Measurements from ENCODE around the gene MCF2L.

MCF2L gene

GRCh38 chr13:112977525-112977924 lies 8.5 kb downstream of the MCF2L start:
- H3K4me3 Mint-ChIP-seq: no peak overlapping the region
- peaks cover under 1% of the 10 kb centered on the region for H3K27me3 Mint-ChIP-seq (ENCODE audit: low read depth)
- H3K9me3 Mint-ChIP-seq: no peaks in the 10 kb centered on the region

GRCh38 chr13:112978561-112979405 lies 9.8 kb downstream of the MCF2L start:
- H3K27ac Mint-ChIP-seq: no peak overlapping the region
- H3K4me1 Mint-ChIP-seq (ENCODE audit: low read depth): no peaks in the 10 kb centered on the region
- H3K9me3 Mint-ChIP-seq: no peaks in the 10 kb centered on the region
- no peak overlapping the region for H3K4me3 Mint-ChIP-seq
- no peaks in the 10 kb centered on the region for H3K36me3 Mint-ChIP-seq (ENCODE audit: low read depth)
- no peaks in the 10 kb centered on the region for H3K27me3 Mint-ChIP-seq (ENCODE audit: low read depth)

More at GRCh38 chr13:112977525-112977924, 8.5 kb downstream of the MCF2L start:
- no peaks in the 10 kb centered on the region for H3K4me1 Mint-ChIP-seq (ENCODE audit: low read depth)
- H3K36me3 Mint-ChIP-seq (ENCODE audit: low read depth): no peaks in the 10 kb centered on the region
- H3K27ac Mint-ChIP-seq: no peak overlapping the region

DNA sequence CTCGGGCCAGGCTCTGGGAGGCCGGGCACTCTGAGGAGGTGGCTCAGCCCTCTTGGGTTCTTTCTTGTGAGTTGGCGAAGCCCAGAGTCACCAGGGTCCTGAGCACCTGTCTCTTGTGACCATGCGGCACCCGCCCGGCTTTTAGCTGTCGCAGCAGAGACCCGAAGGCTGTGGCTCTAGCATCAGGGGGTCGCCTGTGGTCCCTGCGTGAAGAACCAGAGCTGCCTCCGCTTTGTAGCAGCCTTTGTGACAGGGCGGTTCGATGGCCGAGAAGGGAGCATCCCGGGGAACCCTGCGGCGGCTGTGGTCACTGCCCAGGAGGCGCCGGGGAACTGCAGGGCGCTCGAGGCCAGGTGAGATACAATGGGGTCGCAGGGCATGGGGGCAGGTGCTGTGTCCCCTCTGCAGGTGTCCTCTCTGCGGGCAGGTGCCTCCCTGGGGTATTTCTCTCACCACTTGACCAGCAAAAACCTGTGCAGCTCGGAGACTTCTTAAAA lies 10.4 kb downstream of the MCF2L start:
- no peaks in the 10 kb centered on the region for H3K36me3 Mint-ChIP-seq (ENCODE audit: low read depth)
- no peak overlapping the region for H3K4me3 Mint-ChIP-seq
- H3K27ac Mint-ChIP-seq: no peak overlapping the region
- no peaks in the 10 kb centered on the region for H3K27me3 Mint-ChIP-seq (ENCODE audit: low read depth)
- H3K9me3 Mint-ChIP-seq: no peaks in the 10 kb centered on the region
- H3K4me1 Mint-ChIP-seq (ENCODE audit: low read depth): no peaks in the 10 kb centered on the region

- Mint-ChIP-seq H3K36me3 (ENCODE audit: low read depth) (no peaks in the 10 kb centered on the region), H3K9me3 (no peaks in the 10 kb centered on the region), H3K4me3 (no peak overlapping the region), H3K27ac (no peak overlapping the region), H3K4me1 (ENCODE audit: low read depth) (no peaks in the 10 kb centered on the region), H3K27me3 (ENCODE audit: low read depth) (no peaks in the 10 kb centered on the region)
Observed at GRCh38 chr13:112980434-112980833, 11.4 kb downstream of the MCF2L start.

DNA sequence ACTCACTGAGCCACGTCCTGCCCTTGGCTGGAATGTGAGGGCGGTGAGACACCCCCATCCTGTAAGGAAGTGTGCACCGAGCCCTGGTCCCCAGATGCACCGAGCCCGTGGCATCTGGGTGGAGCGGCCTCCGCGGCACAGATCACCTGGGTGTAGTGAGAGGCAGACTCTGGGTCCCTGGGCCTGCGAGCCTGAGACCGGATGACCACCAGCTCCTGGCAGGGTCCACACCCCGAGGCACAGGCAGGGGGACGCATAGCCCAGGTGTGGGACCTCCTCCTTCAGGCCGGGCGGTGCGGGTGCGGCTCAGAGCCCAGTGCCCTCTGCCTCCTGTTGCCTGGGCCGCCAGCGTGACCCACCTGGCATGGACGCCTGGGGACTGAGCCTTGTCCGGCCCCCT lies 12.4 kb downstream of the MCF2L start:
- no peaks in the 10 kb centered on the region for H3K9me3 Mint-ChIP-seq
- H3K27me3 Mint-ChIP-seq (ENCODE audit: low read depth): no peaks in the 10 kb centered on the region
- no peaks in the 10 kb centered on the region for H3K36me3 Mint-ChIP-seq (ENCODE audit: low read depth)
- no peaks in the 10 kb centered on the region for H3K4me1 Mint-ChIP-seq (ENCODE audit: low read depth)
- H3K4me3 Mint-ChIP-seq: no peak overlapping the region
- no peak overlapping the region for H3K27ac Mint-ChIP-seq

GRCh38 chr13:112982281-112983041 lies 13.4 kb downstream of the MCF2L start:
- Mint-ChIP-seq H3K27me3 (ENCODE audit: low read depth) (no peaks in the 10 kb centered on the region), H3K36me3 (ENCODE audit: low read depth) (no peaks in the 10 kb centered on the region), H3K9me3 (no peaks in the 10 kb centered on the region), H3K4me3 (no peak overlapping the region), H3K27ac (no peak overlapping the region), H3K4me1 (ENCODE audit: low read depth) (no peaks in the 10 kb centered on the region)

- H3K9me3 Mint-ChIP-seq: no peaks in the 10 kb centered on the region
- no peak overlapping the region for H3K27ac Mint-ChIP-seq
- no peaks in the 10 kb centered on the region for H3K4me1 Mint-ChIP-seq (ENCODE audit: low read depth)
- no peaks in the 10 kb centered on the region for H3K27me3 Mint-ChIP-seq (ENCODE audit: low read depth)
- H3K36me3 Mint-ChIP-seq (ENCODE audit: low read depth): no peaks in the 10 kb centered on the region
- H3K4me3 Mint-ChIP-seq: no peak overlapping the region
Observed at GRCh38 chr13:112983042-112983305, 14.0 kb downstream of the MCF2L start.

DNA sequence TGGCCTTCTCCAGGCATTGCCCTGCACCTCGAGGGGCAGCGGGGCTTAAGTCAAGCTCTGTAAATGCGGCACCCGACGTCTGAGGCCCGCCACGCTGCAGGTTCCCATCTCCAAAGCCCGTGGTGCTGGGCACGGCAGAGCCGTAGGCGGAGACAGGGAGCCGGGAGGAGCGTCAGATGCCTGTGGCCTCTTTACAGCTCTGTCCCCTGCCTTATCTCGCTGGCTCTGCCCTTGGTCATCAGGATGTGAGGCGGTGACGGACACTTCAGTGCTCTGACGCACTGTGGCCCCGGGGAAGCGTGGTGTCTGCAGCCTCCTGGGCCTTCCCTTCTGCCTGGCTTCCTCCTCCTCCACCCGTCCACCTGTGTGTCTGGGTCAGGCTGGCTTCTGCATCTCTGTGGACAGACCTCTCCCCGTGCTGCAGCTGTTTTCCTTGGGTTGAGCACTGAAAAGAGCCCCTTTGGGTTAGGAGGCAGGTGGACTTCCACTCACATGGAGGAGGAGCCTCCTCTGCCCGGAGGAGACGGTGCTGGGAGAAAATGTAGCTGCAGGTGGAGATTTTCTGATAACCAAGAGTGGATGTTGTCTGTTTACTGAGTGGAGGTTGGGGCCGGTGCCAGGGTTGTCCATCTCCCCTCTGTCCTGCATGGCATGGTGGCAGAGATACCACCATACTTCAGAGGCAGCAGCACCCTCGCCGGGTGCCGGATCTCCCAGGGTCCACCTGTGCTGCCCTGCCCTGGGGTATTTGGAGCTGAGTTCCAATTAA lies 14.6 kb downstream of the MCF2L start:
- H3K4me3 Mint-ChIP-seq: no peak overlapping the region
- H3K27ac Mint-ChIP-seq: no peak overlapping the region
- no peaks in the 10 kb centered on the region for H3K4me1 Mint-ChIP-seq (ENCODE audit: low read depth)
- no peaks in the 10 kb centered on the region for H3K36me3 Mint-ChIP-seq (ENCODE audit: low read depth)
- H3K27me3 Mint-ChIP-seq (ENCODE audit: low read depth): no peaks in the 10 kb centered on the region
- H3K9me3 Mint-ChIP-seq: no peaks in the 10 kb centered on the region

DNA sequence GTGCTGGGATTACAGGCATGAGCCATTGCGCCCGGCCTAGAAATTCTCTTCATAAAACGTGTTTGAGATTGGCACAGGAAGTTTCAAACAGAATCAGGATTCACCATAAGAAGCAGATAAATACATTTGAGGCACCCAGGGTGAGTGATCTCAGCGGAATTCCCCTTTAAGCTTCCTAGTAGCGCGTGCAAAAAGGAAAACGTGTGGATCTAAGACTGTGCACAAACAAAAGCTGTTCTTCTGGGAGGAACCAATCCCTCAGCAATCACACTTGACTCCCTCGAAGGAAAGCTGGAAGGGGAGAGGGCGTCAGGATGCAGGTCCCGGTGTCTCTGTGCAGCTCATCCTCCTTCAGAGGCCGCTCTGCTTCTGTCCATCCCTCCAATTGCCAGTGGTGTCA lies 15.5 kb downstream of the MCF2L start:
- H3K27me3 Mint-ChIP-seq (ENCODE audit: low read depth): no peaks in the 10 kb centered on the region
- H3K4me3 Mint-ChIP-seq: no peak overlapping the region
- H3K9me3 Mint-ChIP-seq: no peaks in the 10 kb centered on the region
- H3K4me1 Mint-ChIP-seq (ENCODE audit: low read depth): no peaks in the 10 kb centered on the region
- H3K36me3 Mint-ChIP-seq (ENCODE audit: low read depth): no peaks in the 10 kb centered on the region
- no peak overlapping the region for H3K27ac Mint-ChIP-seq

DNA sequence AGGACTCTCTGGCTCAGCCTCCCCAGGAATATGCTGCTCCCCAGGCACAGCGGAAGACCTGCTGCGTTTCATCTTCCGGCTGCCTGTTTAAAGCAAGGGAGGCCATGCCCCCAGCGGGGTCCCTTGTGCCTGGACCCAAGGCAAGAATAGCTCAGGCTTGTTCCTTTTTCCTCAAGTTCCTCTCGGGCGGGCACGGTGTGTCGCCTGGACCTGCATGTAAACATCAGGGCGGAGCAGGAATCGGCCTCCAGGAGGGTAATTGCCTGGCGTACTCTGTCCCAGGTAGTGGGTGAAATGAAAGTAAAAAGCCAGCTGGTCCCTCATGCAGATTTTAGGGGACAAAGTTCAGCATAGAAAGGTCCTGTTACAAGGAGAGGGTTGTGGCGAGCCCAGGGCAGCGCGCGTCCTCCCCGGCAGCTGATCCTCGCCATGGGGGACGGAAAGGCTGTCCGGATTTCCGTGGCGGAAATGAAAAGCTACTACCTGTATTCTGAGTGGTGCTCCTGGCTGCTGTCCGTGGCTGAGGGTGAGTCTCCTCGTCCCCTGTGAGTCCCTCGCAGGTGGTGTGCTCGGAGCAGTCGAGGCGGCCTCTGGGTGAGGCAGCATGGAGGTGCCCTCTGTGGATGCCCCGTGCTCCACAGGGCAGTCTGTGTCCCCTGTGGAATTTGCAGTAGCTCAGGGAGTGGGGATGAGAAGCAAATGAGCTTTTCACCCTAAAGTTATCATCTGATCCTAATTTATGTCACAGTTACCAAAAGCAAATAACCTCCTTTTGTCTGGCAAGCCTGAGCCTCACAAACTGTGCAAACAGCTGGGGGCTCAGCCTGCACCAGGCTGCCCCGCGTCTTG lies 16.2 kb downstream of the MCF2L start:
- Mint-ChIP-seq H3K27me3 (ENCODE audit: low read depth) (no peaks in the 10 kb centered on the region), H3K27ac (no peak overlapping the region), H3K4me1 (ENCODE audit: low read depth) (no peaks in the 10 kb centered on the region), H3K36me3 (ENCODE audit: low read depth) (no peaks in the 10 kb centered on the region), H3K4me3 (no peak overlapping the region), H3K9me3 (no peaks in the 10 kb centered on the region)

GRCh38 chr13:112985803-112986408 lies 16.9 kb downstream of the MCF2L start:
- H3K9me3 Mint-ChIP-seq: no peaks in the 10 kb centered on the region

DNA sequence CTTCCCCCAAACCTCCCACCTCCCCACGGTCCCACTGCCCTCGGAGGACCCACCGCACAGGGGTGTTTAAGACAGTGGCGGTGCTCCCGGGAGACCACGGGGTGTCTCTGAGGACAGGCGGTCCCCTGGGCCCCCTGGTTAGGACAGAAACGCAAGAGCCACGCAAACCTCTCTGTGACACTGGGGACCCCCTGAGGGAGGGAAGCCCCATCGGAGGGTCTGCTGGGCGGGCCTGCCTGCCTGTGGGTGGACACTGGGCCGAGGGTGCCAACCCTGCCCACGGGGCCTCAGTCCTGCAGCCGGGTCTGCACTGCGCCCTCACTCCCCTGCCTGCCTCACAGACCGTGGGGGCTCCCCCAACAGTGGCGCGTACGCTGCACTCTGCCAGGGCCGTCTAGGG lies 17.5 kb downstream of the MCF2L start:
- Mint-ChIP-seq H3K9me3 (no peaks in the 10 kb centered on the region), H3K27ac (no peak overlapping the region), H3K4me3 (no peak overlapping the region)

More at GRCh38 chr13:112985803-112986408, 16.9 kb downstream of the MCF2L start:
- Mint-ChIP-seq H3K27ac (no peak overlapping the region), H3K4me1 (ENCODE audit: low read depth) (no peaks in the 10 kb centered on the region), H3K36me3 (ENCODE audit: low read depth) (no peaks in the 10 kb centered on the region), H3K27me3 (ENCODE audit: low read depth) (no peaks in the 10 kb centered on the region), H3K4me3 (no peak overlapping the region)

DNA sequence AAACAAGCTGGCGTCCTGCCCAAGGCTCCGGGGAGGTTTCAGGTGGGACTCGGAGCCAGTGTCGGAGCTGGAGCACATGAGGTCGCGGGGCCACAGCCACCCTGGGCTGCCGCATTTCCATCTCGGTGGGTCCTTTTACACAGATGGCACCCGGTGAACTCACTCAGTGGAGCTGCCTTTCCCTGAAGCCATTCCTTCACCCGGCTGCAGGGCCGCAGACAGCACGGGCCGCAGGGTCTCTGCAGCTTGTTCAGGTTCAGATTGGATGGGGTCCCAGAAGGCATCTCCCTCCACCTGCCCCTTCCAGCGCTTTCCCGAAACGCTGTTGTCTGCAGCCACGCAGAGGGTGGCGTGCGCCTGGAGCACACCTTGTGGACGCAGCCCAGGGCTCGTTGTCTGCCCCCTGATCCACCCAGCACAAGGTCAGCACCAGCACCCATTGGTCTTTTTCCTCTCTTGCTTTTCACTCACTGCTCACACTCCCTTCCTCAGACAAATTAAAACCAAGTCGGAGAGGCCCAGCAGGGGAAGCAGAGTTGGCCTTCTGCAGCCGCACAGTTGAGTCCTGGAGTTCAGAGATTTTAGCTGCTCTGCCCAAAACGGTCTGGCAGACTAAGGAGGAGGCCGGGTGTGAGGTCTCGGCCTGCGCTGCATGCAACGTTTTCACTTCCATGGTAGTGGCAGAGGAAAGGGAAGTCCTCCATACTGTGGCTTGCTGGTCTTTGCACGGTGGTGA lies 18.1 kb downstream of the MCF2L start:
- H3K4me3 Mint-ChIP-seq: no peak overlapping the region
- H3K36me3 Mint-ChIP-seq (ENCODE audit: low read depth): no peaks in the 10 kb centered on the region
- H3K27ac Mint-ChIP-seq: no peak overlapping the region
- H3K27me3 Mint-ChIP-seq (ENCODE audit: low read depth): no peaks in the 10 kb centered on the region
- H3K9me3 Mint-ChIP-seq: no peaks in the 10 kb centered on the region
- no peaks in the 10 kb centered on the region for H3K4me1 Mint-ChIP-seq (ENCODE audit: low read depth)

More for the DNA sequence above, 17.5 kb downstream of the MCF2L start:
- no peaks in the 10 kb centered on the region for H3K27me3 Mint-ChIP-seq (ENCODE audit: low read depth)
- no peaks in the 10 kb centered on the region for H3K36me3 Mint-ChIP-seq (ENCODE audit: low read depth)
- H3K4me1 Mint-ChIP-seq (ENCODE audit: low read depth): no peaks in the 10 kb centered on the region
